Loucy (cell line): ENCODE measurements around the gene CYYR1.

Experiments
- EZH2phosphoT487 ChIP-seq: fragments of 200-600 bp; IDR thresholded peaks from 2 replicates; pipeline ENCODE4 v1.6.1; 2018; ENCODE audit warnings: antibody characterized with exemption, mild to moderate bottlenecking, moderate library complexity, borderline replicate concordance
- TF ChIP-seq, protein P1 (sequence below): fragments of 200-600 bp; sonication (generic); conservative IDR thresholded peaks from 2 replicates; pipeline ENCODE4 v1.5.1; 2014; ENCODE audit warnings: mild to moderate bottlenecking, antibody characterized with exemption, low read length

- TF ChIP-seq, protein P1, sequence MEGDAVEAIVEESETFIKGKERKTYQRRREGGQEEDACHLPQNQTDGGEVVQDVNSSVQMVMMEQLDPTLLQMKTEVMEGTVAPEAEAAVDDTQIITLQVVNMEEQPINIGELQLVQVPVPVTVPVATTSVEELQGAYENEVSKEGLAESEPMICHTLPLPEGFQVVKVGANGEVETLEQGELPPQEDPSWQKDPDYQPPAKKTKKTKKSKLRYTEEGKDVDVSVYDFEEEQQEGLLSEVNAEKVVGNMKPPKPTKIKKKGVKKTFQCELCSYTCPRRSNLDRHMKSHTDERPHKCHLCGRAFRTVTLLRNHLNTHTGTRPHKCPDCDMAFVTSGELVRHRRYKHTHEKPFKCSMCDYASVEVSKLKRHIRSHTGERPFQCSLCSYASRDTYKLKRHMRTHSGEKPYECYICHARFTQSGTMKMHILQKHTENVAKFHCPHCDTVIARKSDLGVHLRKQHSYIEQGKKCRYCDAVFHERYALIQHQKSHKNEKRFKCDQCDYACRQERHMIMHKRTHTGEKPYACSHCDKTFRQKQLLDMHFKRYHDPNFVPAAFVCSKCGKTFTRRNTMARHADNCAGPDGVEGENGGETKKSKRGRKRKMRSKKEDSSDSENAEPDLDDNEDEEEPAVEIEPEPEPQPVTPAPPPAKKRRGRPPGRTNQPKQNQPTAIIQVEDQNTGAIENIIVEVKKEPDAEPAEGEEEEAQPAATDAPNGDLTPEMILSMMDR: no peak
- TF ChIP-seq EZH2phosphoT487: no peak
These were observed 81.4 kb downstream of the CYYR1 start for GRCh38 chr21:26491663-26492062.
